ENCODE measurements around the gene ZNF557. TPM values are rescaled to one million over a fixed set of nuclear protein-coding genes. Genes with fewer than 3 reads are reported as not detected.
A peak's percentile ranks its signal among the peaks of the same experiment; 100 is the strongest.
"Not testable (repeated sequence)": the region's sequence is repeated elsewhere in the genome, so short reads cannot be mapped to it uniquely, and the experiment has no call there.

ZNF557 gene
- 12.0 TPM for total RNA-seq
- polyA plus RNA-seq (ENCODE audit: insufficient read depth in 1 of 8, insufficient read length in 8 of 8, low replicate concordance in 1 of 8), result 1 to 10 TPM; 3.4 to 5.2 (median 4.6) TPM
- long read RNA-seq, donor 1, result 0 reads
- long read RNA-seq, donor 2, result 0 reads
- long read RNA-seq, donor 3, full-length matches to known transcripts, result 3 of 3 reads
- long read RNA-seq, donor 3, partial matches to known transcripts, result 0 of 3 reads
- long read RNA-seq, donor 3, other reads (novel, unspliced or antisense), result 0 of 3 reads
- long read RNA-seq, donor 4, full-length matches to known transcripts, result 3 of 3 reads
- long read RNA-seq, donor 4, partial matches to known transcripts, result 0 of 3 reads
- long read RNA-seq, donor 4, other reads (novel, unspliced or antisense), result 0 of 3 reads
- long read RNA-seq, donor 5, result 0 reads
- long read RNA-seq, donor 6, partial matches to known transcripts, result 0 of 3 reads
- long read RNA-seq, donor 6, other reads (novel, unspliced or antisense), result 0 of 3 reads
- long read RNA-seq, donor 7, full-length matches to known transcripts, result 2 of 2 reads
- long read RNA-seq, donor 7, partial matches to known transcripts, result 0 of 2 reads
- long read RNA-seq, donor 7, other reads (novel, unspliced or antisense), result 0 of 2 reads
- long read RNA-seq, donor 8, result 0 reads
- long read RNA-seq, donor 9, partial matches to known transcripts, result 0 of 2 reads
- long read RNA-seq, donor 9, other reads (novel, unspliced or antisense), result 0 of 2 reads
- long read RNA-seq, donor 10, full-length matches to known transcripts, result 1 of 1 reads
- long read RNA-seq, donor 10, partial matches to known transcripts, result 0 of 1 reads
- long read RNA-seq, donor 10, other reads (novel, unspliced or antisense), result 0 of 1 reads
- long read RNA-seq, donor 11, result 0 reads

- DNase-seq, result peak; percentile 99
- under 1% methylated on average over 54 of the region's 56 CpGs for WGBS (ENCODE audit: insufficient coverage)
- H3K4me3 ChIP-seq (ENCODE audit: low read length), result peak within 1 kb of the TSS; percentile 100
- H3K9me3 ChIP-seq (replicated peaks; ENCODE audit: control insufficient read depth, low read depth, low read length), result no peaks in the 10 kb centered on the region
- H3K4me1 ChIP-seq (ENCODE audit: control insufficient read depth, insufficient read depth, low read length), result peaks cover 7% of the 10 kb centered on the region
- H3K27me3 ChIP-seq (ENCODE audit: control insufficient read depth, insufficient read depth, low read length), result no peaks in the 10 kb centered on the region
- peaks cover 21% of the 10 kb centered on the region for H3K36me3 ChIP-seq (ENCODE audit: control insufficient read depth, insufficient read depth, low read length)
- peak within 1 kb of the TSS; percentile 92 for H3K27ac ChIP-seq (ENCODE audit: low read length)
Observed at GRCh38 chr19:7069042-7069903, at the start of gene ZNF557. Gene ZNF557 (plus strand): TSS chr19:7069703. CDS start chr19:7075075, 5,372 bp downstream.

- not testable (repeated sequence) for H3K36me3 ChIP-seq (ENCODE audit: control insufficient read depth, insufficient read depth, low read length); H3K27me3 ChIP-seq (ENCODE audit: control insufficient read depth, insufficient read depth, low read length)
Observed at GRCh38 chr19:7021331-7021730, 48.2 kb upstream of the ZNF557 start, which contains the start of gene MBD3L2B. Gene MBD3L2B (minus strand): TSS chr19:7021431. CDS start chr19:7021397, 34 bp downstream.

GRCh38 chr19:7028790-7029189 is 40.7 kb upstream of the ZNF557 start:
- H3K4me1 ChIP-seq (ENCODE audit: control insufficient read depth, insufficient read depth, low read length); H3K9me3 ChIP-seq (replicated peaks; ENCODE audit: control insufficient read depth, low read depth, low read length); DNase-seq; H3K27me3 ChIP-seq (ENCODE audit: control insufficient read depth, insufficient read depth, low read length); H3K4me3 ChIP-seq (ENCODE audit: low read length); H3K36me3 ChIP-seq (ENCODE audit: control insufficient read depth, insufficient read depth, low read length); H3K27ac ChIP-seq (ENCODE audit: low read length): not testable (repeated sequence)
- WGBS (ENCODE audit: insufficient coverage), result no CpG with 5 or more reads among the region's 1 CpG

More at GRCh38 chr19:7021331-7021730, 48.2 kb upstream of the ZNF557 start, which contains the start of gene MBD3L2B:
- DNase-seq; H3K27ac ChIP-seq (ENCODE audit: low read length); H3K4me3 ChIP-seq (ENCODE audit: low read length); H3K4me1 ChIP-seq (ENCODE audit: control insufficient read depth, insufficient read depth, low read length); H3K9me3 ChIP-seq (replicated peaks; ENCODE audit: control insufficient read depth, low read depth, low read length): not testable (repeated sequence)
- no CpG with 5 or more reads among the region's 6 CpGs for WGBS (ENCODE audit: insufficient coverage)

DNA sequence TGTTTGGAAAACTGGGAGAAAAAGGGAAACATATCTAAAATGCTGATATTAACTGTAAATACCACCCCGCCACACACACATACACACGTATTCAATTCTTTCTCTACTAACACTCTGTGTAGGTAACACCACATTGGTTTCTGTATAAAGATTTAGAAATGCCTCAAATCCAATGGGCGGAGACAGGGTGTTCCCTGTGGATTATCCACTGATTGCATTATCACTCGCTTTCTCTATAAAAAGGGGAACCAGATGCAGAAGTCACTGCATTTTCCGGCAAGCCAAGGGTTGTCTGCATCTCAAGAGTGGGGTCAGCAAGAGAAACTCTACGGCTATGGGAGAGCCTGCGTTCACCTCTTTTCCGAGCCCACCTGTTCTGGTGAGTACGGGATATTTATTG is 39.2 kb upstream of the ZNF557 start, which contains the start of gene MBD3L5:
MBD3L5 (plus strand) TSS at position 301 of the 400 bp plus-strand sequence; CDS start at position 335, 34 bp downstream.
- not testable (repeated sequence) for H3K4me3 ChIP-seq (ENCODE audit: low read length); H3K27me3 ChIP-seq (ENCODE audit: control insufficient read depth, insufficient read depth, low read length); H3K27ac ChIP-seq (ENCODE audit: low read length); H3K9me3 ChIP-seq (replicated peaks; ENCODE audit: control insufficient read depth, low read depth, low read length); H3K36me3 ChIP-seq (ENCODE audit: control insufficient read depth, insufficient read depth, low read length); H3K4me1 ChIP-seq (ENCODE audit: control insufficient read depth, insufficient read depth, low read length); DNase-seq
- no CpG with 5 or more reads among the region's 9 CpGs for WGBS (ENCODE audit: insufficient coverage)

DNA sequence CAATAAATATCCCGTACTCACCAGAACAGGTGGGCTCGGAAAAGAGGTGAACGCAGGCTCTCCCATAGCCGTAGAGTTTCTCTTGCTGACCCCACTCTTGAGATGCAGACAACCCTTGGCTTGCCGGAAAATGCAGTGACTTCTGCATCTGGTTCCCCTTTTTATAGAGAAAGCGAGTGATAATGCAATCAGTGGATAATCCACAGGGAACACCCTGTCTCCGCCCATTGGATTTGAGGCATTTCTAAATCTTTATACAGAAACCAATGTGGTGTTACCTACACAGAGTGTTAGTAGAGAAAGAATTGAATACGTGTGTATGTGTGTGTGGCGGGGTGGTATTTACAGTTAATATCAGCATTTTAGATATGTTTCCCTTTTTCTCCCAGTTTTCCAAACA is 29.4 kb upstream of the ZNF557 start, which contains the start of gene MBD3L4:
MBD3L4 (minus strand) TSS at position 101 of the 400 bp plus-strand sequence; CDS start at position 66, 35 bp downstream.
- H3K27me3 ChIP-seq (ENCODE audit: control insufficient read depth, insufficient read depth, low read length); DNase-seq; H3K27ac ChIP-seq (ENCODE audit: low read length); H3K4me1 ChIP-seq (ENCODE audit: control insufficient read depth, insufficient read depth, low read length); H3K9me3 ChIP-seq (replicated peaks; ENCODE audit: control insufficient read depth, low read depth, low read length); H3K4me3 ChIP-seq (ENCODE audit: low read length); H3K36me3 ChIP-seq (ENCODE audit: control insufficient read depth, insufficient read depth, low read length): not testable (repeated sequence)
- WGBS (ENCODE audit: insufficient coverage), result no CpG with 5 or more reads among the region's 9 CpGs

- not testable (repeated sequence) for H3K9me3 ChIP-seq (replicated peaks; ENCODE audit: control insufficient read depth, low read depth, low read length); H3K4me1 ChIP-seq (ENCODE audit: control insufficient read depth, insufficient read depth, low read length); H3K36me3 ChIP-seq (ENCODE audit: control insufficient read depth, insufficient read depth, low read length); H3K27ac ChIP-seq (ENCODE audit: low read length); DNase-seq; H3K4me3 ChIP-seq (ENCODE audit: low read length); H3K27me3 ChIP-seq (ENCODE audit: control insufficient read depth, insufficient read depth, low read length)
- WGBS (ENCODE audit: insufficient coverage), result no CpG with 5 or more reads among the region's 2 CpGs
Observed at GRCh38 chr19:7041563-7041962, 27.9 kb upstream of the ZNF557 start.

DNA sequence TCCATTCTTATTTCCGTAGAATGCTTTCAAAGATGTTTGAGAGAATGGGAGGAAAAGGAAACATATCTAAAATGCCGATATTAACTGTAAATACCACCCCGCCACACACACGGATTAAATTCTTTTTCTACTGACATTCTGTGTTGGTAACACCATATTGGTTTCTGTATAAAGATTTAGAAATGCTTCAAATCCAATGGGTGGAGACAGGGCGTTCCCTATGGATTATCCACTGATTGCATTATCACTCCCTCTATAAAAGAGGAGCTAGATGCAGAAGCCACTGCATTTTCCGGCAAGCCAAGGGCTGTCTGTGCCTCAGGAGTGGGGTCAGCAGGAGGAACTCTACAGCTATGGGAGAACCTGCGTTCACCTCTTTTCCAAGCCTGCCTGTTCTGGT is 20.5 kb upstream of the ZNF557 start, which contains the start of gene MBD3L2:
MBD3L2 (plus strand) TSS at position 301 of the 400 bp plus-strand sequence; CDS start at position 354, 53 bp downstream.
- not testable (repeated sequence) for H3K36me3 ChIP-seq (ENCODE audit: control insufficient read depth, insufficient read depth, low read length); H3K27ac ChIP-seq (ENCODE audit: low read length); H3K27me3 ChIP-seq (ENCODE audit: control insufficient read depth, insufficient read depth, low read length); DNase-seq; H3K4me3 ChIP-seq (ENCODE audit: low read length); H3K4me1 ChIP-seq (ENCODE audit: control insufficient read depth, insufficient read depth, low read length); H3K9me3 ChIP-seq (replicated peaks; ENCODE audit: control insufficient read depth, low read depth, low read length)
- WGBS (ENCODE audit: insufficient coverage), result no CpG with 5 or more reads among the region's 7 CpGs

GRCh38 chr19:7051421-7051820 is 18.1 kb upstream of the ZNF557 start:
- no CpG with 5 or more reads among the region's 5 CpGs for WGBS (ENCODE audit: insufficient coverage)
- H3K27ac ChIP-seq (ENCODE audit: low read length); H3K27me3 ChIP-seq (ENCODE audit: control insufficient read depth, insufficient read depth, low read length); H3K4me1 ChIP-seq (ENCODE audit: control insufficient read depth, insufficient read depth, low read length); H3K9me3 ChIP-seq (replicated peaks; ENCODE audit: control insufficient read depth, low read depth, low read length); H3K4me3 ChIP-seq (ENCODE audit: low read length); H3K36me3 ChIP-seq (ENCODE audit: control insufficient read depth, insufficient read depth, low read length); DNase-seq: not testable (repeated sequence)

GRCh38 chr19:7052896-7053295 is 16.6 kb upstream of the ZNF557 start:
- H3K27ac ChIP-seq (ENCODE audit: low read length); H3K36me3 ChIP-seq (ENCODE audit: control insufficient read depth, insufficient read depth, low read length); H3K9me3 ChIP-seq (replicated peaks; ENCODE audit: control insufficient read depth, low read depth, low read length); H3K4me3 ChIP-seq (ENCODE audit: low read length); H3K4me1 ChIP-seq (ENCODE audit: control insufficient read depth, insufficient read depth, low read length); H3K27me3 ChIP-seq (ENCODE audit: control insufficient read depth, insufficient read depth, low read length); DNase-seq: not testable (repeated sequence)
- no CpG with 5 or more reads among the region's 7 CpGs for WGBS (ENCODE audit: insufficient coverage)

Data from muscle of leg (tissue), 16 donors.